HS-5 (cell line): Measurements from ENCODE around the gene BACH2.

Source experiments
- DNase-seq: peaks from one replicate; pipeline ENCODE4 v3.0.0-alpha.2; 2012; ENCODE audit warnings: low read depth

Gene BACH2

DNA sequence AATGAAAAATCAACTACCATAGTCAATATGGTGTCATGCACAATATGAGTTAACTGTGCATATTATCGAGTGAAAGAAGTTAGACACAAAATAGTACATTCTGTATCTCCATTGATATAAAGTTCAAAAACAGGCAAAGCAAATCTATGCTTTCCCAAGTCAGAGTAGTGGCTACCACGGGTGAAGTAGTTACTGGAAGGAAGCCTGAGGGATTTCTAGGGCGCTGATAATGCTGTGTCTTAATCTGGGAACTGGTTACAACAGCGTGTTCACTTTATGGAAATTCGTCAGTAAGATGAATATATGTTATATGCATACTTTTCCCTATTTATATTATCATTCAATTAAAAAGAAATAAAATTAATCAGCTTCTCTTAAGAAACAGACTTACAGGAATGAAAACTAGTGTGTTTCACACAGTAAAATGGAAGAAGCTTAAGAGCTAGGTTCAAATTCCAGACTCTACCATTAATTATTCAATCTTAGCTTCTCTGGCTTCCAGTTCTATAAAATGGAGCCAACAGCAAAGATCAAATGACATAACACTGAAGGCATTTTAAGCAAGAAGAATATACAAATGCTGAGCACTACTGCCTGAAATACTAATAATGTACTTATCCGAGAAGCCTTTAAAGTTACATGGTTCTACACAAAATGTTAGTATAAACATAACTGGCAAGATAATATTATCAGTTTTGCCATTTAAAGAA is 19.2 kb downstream of the BACH2 start:
- DNase-seq, result no peak

- no peak for DNase-seq
Observed at GRCh38 chr6:90274451-90275030, 22.1 kb downstream of the BACH2 start.

DNA sequence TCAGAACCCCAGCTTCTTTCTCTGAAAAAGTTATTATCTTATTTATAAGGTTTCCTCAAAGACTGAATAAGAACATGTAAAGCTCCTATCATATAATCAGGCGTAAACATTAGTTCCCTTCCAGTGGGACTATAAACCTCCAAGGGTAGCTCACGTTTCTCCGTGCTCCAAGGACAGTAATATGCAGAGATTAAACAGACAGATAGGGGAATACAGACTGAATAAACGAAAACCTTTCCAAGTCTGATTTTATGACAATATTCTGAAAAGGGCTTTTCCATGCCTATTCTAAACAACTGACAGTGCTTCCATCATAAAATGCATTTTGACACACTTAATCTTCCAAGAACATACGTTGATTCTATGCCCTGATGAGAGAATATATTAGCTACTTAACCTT is 22.8 kb downstream of the BACH2 start:
- no peak for DNase-seq

GRCh38 chr6:90272895-90273294 is 23.7 kb downstream of the BACH2 start:
- no peak for DNase-seq

DNA sequence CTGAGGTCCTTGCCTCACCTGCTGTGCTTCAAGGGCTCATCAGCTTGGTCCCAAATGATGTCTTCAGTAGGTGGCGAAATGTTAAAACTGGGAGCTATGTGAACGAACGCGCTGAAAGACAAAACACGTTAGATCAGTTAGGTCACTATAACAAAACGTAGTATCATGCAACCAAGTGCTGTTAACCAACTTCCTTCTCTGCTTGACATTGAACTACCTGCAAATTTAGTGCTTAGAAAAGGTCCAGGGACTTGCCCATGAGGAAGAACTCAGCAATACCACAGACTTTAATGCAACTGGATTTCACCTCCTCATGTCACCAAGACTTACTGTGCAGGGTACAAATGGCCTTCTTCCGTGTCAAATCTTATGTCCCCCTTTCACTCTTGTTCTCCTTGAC is 24.8 kb downstream of the BACH2 start:
- DNase-seq, result no peak

- no peak for DNase-seq
Observed at GRCh38 chr6:90269334-90269733, 27.3 kb downstream of the BACH2 start.

DNA sequence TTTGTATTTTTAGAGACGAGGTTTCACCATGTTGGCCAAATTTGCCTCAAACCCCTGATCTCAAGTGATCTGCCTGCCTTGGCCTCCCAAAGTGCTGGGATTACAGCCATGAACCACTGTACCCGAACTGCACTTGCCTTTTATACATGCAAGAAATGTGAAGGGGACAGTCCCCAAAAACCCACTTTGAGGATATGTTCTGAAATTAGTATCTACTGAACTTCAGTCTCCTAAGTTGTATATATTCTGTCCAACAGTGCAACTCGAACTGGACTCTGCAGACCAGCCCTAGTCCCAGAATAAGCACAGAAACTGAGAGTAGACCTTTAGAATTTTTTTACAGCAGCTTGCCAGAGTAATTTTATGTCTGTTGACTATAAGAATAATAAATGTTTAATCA is 28.5 kb downstream of the BACH2 start:
- no peak for DNase-seq

DNA sequence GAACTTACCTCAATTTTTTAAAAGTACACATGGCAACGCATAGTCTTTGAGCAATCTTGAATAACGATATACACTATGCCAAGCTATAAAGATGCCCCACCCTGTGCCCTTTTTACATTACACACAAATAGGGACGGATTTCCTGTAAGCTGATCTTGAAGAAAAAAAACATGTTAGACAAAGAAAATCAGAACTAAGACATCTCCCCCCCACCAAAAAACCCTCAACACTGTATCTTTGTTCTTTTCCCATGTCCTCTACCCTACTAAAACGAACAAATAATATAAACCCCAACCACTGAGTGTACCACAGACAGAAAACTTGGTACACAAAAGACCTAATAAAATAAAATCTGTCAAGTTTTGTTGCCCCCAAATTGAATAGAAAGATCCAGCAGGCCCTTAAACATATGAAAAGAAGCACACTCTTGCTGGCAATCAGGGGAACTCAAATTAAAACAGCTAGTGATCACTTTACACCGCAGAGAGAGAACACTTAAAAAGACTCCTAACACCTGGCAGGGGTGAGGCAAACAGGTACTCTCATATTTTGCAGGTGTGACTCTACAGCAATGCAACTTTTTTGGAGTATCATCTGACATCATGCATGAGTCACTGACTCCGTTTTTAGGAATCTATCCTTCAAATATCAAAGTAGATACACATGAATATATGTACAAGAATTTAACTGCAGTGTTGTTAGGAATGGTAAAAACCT is 29.6 kb downstream of the BACH2 start:
- no peak for DNase-seq

GRCh38 chr6:90264561-90264960 is 32.1 kb downstream of the BACH2 start:
- DNase-seq, result no peak

GRCh38 chr6:90263633-90264032 is 33.0 kb downstream of the BACH2 start:
- no peak for DNase-seq

DNA sequence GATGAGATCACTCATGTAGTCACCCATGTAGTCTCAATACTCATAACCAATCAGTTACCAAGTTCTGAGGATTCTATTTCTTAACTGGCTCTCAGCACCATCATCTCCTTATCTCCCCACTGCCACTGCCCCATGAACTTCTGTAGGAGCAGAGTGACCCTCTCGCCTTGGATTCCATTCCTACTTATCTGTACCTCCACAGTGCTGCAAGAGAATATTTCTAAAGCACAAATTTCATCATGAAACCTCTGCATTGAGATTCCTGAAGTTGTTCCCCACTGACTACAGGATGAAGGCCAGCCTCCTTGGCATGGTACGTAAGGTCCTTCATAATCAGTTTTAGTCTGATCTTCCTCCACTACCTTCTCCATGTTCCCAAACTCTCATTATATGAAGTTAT is 34.8 kb downstream of the BACH2 start:
- no peak for DNase-seq

DNA sequence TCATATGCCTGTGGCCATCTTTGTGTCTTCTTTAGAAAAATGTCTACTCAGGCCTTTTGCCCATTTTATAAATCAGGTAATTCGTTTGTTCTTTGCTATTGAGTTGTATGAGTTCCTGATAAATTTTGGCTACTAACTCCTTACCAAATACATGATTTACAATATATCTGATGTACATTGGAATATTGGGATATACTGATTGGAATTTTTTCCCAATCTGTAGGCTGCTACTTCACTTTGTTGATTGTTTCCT is 39.2 kb downstream of the BACH2 start:
- no peak for DNase-seq

DNA sequence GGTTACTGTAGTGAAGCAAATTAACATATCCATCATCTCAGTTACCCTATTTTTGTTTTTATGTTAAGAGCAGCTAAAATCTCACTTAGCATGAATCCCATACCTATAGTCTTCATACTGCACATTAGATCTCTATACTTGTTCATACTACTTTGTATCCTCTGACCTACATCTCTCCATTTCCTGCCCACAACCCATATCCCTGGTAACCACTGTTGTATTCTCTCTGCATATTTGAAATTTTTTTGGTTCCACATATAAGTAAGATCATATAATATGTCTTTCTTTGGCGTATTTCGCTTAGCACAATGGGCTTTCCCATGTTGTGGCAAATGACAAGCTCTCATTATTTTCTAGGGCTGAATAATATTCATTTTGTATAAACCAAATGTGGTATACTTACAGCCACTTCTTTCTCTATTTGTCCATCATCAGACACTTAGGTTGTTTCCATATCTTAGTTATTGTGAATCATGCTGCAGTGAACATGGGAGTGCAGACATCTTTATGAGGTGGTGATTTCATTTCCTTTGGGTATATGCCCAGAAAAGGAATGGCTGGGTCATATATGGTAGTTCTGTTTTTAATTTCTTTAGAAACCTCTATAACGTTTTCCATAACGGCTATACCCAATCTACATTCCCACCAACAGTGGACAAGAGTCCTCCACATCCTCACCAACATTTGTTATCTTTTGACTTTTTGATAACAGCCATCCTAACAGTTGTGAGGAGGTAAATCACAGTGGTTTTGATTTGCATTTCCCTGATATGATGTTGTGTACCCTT is 39.8 kb downstream of the BACH2 start:
- DNase-seq, result peak; percentile 78

GRCh38 chr6:90253631-90254030 is 43.0 kb downstream of the BACH2 start:
- DNase-seq, result no peak

DNA sequence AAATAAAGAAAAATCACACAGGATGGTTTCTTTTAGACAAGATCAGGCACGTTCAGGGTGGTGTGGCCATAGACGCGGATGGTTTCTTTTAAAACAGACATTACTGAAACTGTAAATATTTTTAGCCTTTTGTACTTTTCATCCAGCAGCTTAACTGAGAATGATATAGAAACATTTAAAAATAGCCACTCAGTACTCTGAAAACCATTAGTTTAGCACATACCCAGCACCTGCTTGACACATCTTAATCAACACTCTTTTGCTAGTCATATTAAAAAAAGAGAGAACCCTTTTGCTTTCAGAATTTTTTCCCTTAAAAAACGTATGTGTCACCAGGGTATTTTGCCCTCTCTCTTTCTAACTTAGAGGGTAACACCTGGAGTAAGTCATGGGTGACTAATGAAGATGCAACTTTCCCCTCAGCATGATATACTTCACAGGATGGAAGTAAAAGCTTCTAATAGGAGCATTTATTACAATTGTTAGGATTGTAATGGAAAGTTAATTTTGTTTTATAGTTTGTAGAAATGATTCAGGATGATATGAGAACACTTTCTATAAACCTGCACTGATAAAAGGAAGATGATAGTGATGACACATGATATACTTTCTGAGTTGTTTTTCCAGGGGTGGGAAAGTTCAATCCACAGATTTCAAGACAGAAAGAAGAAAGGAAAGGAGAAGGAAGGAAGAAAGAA is 45.2 kb downstream of the BACH2 start:
- no peak for DNase-seq

DNA sequence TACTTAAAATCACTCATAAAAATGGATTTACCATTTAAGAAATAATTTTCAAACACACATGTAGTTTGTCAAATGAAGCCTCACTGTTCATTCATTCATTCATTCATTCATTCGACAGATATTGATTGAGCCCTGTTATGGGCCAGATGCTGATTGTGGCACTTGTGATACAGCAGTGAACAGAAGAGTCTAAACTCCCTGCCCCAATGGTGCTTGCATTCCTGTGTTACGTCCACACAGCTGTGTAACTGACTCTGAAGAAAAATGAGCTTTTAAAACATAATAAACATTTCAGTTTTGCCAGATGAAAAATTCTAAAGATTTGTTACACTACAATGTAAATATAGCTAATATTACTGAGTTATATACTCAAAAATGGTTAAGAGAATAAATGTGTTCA is 46.2 kb downstream of the BACH2 start:
- DNase-seq, result no peak

GRCh38 chr6:90249458-90249857 is 47.2 kb downstream of the BACH2 start:
- DNase-seq, result no peak

DNA sequence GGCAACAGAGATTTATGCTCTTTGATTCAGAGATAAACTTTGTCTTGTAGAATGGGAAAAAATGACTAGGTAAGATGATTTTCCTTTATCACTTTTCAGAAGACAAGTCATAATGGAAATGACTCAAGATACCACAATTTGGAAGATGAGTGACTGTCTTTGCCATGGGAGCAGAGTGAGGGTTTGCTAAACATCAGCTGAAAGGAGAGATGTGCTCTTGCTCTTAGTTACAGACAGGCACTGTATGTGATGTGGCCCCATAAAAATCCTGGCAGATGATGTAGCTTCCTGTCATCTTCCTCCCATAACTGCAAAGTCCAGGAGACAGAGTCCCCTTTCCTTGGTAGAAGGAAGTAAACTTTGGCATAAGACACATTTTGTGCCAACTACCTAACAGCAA is 47.6 kb downstream of the BACH2 start:
- DNase-seq, result peak; percentile 60

DNA sequence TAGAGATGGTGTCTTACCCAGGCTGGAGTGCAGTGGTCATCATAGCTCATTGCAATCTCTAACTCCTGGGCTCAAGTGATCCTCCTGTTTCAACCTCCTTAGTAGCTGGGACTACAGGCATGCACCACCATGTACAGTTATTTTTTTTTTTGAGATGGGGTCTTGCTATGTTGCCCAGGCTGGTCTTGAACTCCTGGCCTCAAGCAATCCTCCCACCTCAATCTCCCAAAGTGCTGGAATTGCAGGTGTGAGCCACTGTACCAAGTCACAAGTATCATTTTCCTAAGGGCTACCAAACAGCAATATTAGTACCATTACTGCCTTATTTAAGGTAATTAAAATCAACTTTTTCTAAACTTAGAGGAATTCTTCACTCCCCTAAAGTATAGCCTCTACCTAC is 49.4 kb downstream of the BACH2 start:
- no peak for DNase-seq

GRCh38 chr6:90241229-90241880 is 55.3 kb downstream of the BACH2 start:
- DNase-seq, result no peak

DNA sequence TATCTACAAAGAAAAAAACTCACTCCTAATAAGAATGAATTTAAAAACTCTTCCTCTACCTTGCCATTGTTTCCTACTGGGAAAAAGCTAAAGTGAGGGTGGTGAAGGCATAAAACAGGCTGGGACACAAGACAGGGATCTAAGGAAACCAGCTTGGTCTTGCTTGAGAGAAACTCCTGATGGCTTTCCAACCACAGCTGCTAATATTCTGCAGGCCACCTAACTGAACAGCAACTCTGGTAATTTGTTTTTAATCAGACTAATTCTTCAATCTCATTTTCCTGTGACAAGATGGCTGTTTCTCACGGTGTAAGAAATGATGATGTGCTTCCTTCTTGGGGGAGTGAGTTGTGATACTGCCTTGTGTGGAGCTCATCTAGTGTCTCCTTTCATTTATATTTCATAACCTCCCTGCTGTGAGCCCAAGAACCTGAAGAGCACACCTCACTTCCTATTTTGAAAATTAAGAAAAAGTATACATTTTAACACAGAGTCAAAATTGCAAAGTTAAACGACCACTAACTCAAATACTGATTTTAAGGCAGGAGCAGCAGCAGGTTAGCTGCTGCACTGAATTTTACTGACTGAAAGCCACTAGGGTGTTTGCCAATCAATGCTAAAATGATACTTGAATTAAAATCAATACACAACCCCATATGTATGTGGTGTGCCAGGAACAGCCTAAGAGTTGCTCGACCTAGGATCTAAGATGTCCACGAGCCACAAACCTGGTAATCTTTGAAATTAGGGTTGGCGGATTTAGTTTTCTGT is 58.0 kb downstream of the BACH2 start:
- no peak for DNase-seq
